H1 (cell line): ENCODE measurements around the gene LANCL2. TPM values are rescaled to one million over a fixed set of nuclear protein-coding genes. Genes with fewer than 3 reads are reported as not detected.

Experiments used
- CTCF ChIA-PET: fragments of 300-600 bp; sonication (Branson Sonifier 250); formaldehyde crosslinking; loops from one replicate; lab custom pipeline; 2021; ENCODE audit not compliant: partially characterized antibody; lab: Charles Lee
- POLR2A ChIA-PET: fragments of 300-600 bp; sonication (Branson Sonifier 250); formaldehyde crosslinking; loops from one replicate; lab custom pipeline; 2021; ENCODE audit warnings: inconsistent platforms; ENCODE audit not compliant: partially characterized antibody; lab: Charles Lee
- DNase-seq, 2 experiments: peaks; one replicate each; pipeline versions ENCODE4 v3.0.0 to v3.0.0-alpha.2; 2010 to 2022; ENCODE audit warnings: low spot score in 2 of 2, low read depth in 1 of 2, mixed read lengths in 1 of 2
- FAIRE-seq: peaks from 2 replicates; lab custom pipeline; 2011; peaks lifted over from hg19 to GRCh38; lab: Jason Lieb, UNC
- H2AFZ ChIP-seq: 2 replicates; pipeline ENCODE4 v1.8.1; 2012; ENCODE audit warnings: low read length, inconsistent platforms
- H2AK5ac ChIP-seq: 2 replicates; pipeline ENCODE4 v1.6.1; 2013; ENCODE audit warnings: low read depth, low read length
- H2BK120ac ChIP-seq: replicated peaks from 2 replicates; pipeline ENCODE3; 2013; ENCODE audit warnings: low read depth, low read length, inconsistent platforms
- H2BK12ac ChIP-seq: 2 replicates; pipeline ENCODE4 v1.6.1; 2013; ENCODE audit warnings: low read depth, low read length
- H2BK15ac ChIP-seq: 2 replicates; pipeline ENCODE4 v1.6.1; 2013; ENCODE audit warnings: low read length
- H2BK20ac ChIP-seq: 2 replicates; pipeline ENCODE4 v1.6.1; 2013; ENCODE audit warnings: low read length
- H2BK5ac ChIP-seq: 2 replicates; pipeline ENCODE4 v1.6.1; 2013; ENCODE audit warnings: low read depth, low read length
- H3K14ac ChIP-seq: 2 replicates; pipeline ENCODE4 v1.6.1; 2013; ENCODE audit warnings: inconsistent platforms; ENCODE audit not compliant: insufficient read length
- H3K18ac ChIP-seq: 2 replicates; pipeline ENCODE4 v1.6.1; 2013; ENCODE audit warnings: low read length; ENCODE audit errors: extremely low read depth
- H3K23ac ChIP-seq: 2 replicates; pipeline ENCODE4 v1.6.1; 2013; ENCODE audit warnings: inconsistent platforms; ENCODE audit not compliant: insufficient read length
- H3K23me2 ChIP-seq: 2 replicates; pipeline ENCODE4 v1.6.1; 2013; ENCODE audit warnings: low read depth, low read length
- H3K27ac ChIP-seq: 2 replicates; pipeline ENCODE4 v1.6.1; 2011; ENCODE audit warnings: low read depth, low read length, inconsistent platforms
- H3K27me3 ChIP-seq, 4 experiments: replicated peaks in 1 of 4; 1 replicate in 1 of 4; 2 replicates in 3 of 4; pipeline versions ENCODE4 v1.6.1 to v1.8.1; 2011 to 2013; ENCODE audit warnings: low read length in 3 of 4, mild to moderate bottlenecking in 3 of 4, inconsistent platforms in 2 of 4, mixed read lengths in 2 of 4, moderate library complexity in 1 of 4; ENCODE audit not compliant: control insufficient read depth in 3 of 4, insufficient read depth in 3 of 4; ENCODE audit errors: extremely low read depth in 1 of 4
- H3K36me3 ChIP-seq, 4 experiments: 2 replicates each; pipeline versions ENCODE4 v1.6.1 to v1.8.1; 2011 to 2013; ENCODE audit warnings: mild to moderate bottlenecking in 4 of 4, low read length in 3 of 4, moderate library complexity in 2 of 4, control low read depth in 1 of 4, inconsistent platforms in 1 of 4; ENCODE audit not compliant: insufficient read depth in 4 of 4, control insufficient read depth in 2 of 4
- H3K4ac ChIP-seq: replicated peaks from 2 replicates; pipeline ENCODE3; 2013; ENCODE audit warnings: low read length, low read depth, mixed read lengths, inconsistent platforms; ENCODE audit not compliant: insufficient read length
- H3K4me1 ChIP-seq, 4 experiments: replicated peaks in 1 of 4; 1 replicate in 1 of 4; 2 replicates in 3 of 4; pipeline versions ENCODE4 v1.6.1 to v1.8.1; 2011 to 2013; ENCODE audit warnings: low read length in 3 of 4, inconsistent platforms in 2 of 4, mixed read lengths in 1 of 4; ENCODE audit not compliant: insufficient read depth in 4 of 4, control insufficient read depth in 3 of 4
- H3K4me2 ChIP-seq, 2 experiments: 2 replicates each; pipeline versions ENCODE4 v1.6.1 to v1.8.1; 2011 to 2013; ENCODE audit warnings: low read depth in 2 of 2, low read length in 2 of 2, control low read depth in 1 of 2, inconsistent platforms in 1 of 2, mild to moderate bottlenecking in 1 of 2; ENCODE audit not compliant: insufficient read depth in 1 of 2
- H3K4me3 ChIP-seq, 4 experiments: fragments of 200-600, 300-600 bp in 1 of 4; sonication (generic), shearing (Covaris generic), sonication (Bioruptor Twin) in 1 of 4; 2 replicates each; pipeline versions ENCODE4 v1.5.1 to v1.8.1; 2011 to 2016; ENCODE audit warnings: low read length in 4 of 4, low read depth in 3 of 4, control low read depth in 2 of 4, inconsistent platforms in 2 of 4, mild to moderate bottlenecking in 2 of 4, mixed read lengths in 1 of 4, moderate library complexity in 1 of 4; ENCODE audit not compliant: insufficient read depth in 2 of 4; ENCODE audit errors: extremely low read depth in 1 of 4
- H3K56ac ChIP-seq: replicated peaks from 2 replicates; pipeline ENCODE3; 2013; ENCODE audit warnings: low read depth, mild to moderate bottlenecking, mixed read lengths, low read length, inconsistent platforms; ENCODE audit not compliant: insufficient read length
- H3K79me1 ChIP-seq: 2 replicates; pipeline ENCODE4 v1.6.1; 2013; ENCODE audit warnings: low read depth, low read length, control low read depth
- H3K79me2 ChIP-seq, 2 experiments: 2 replicates each; pipeline versions ENCODE4 v1.6.1 to v1.8.1; 2012 to 2013; ENCODE audit warnings: low read length in 2 of 2, mild to moderate bottlenecking in 2 of 2, inconsistent platforms in 1 of 2; ENCODE audit not compliant: insufficient read depth in 2 of 2, control insufficient read depth in 1 of 2
- H3K9ac ChIP-seq, 4 experiments: replicated peaks in 1 of 4; 1 replicate in 1 of 4; 2 replicates in 3 of 4; pipeline versions ENCODE4 v1.6.1 to v1.8.1; 2011 to 2013; ENCODE audit warnings: low read depth in 3 of 4, low read length in 3 of 4, control low read depth in 2 of 4, mild to moderate bottlenecking in 2 of 4, moderate library complexity in 2 of 4, inconsistent platforms in 1 of 4; ENCODE audit errors: extremely low read depth in 1 of 4
- H3K9me3 ChIP-seq, 2 experiments: 2 replicates each; pipeline versions ENCODE4 v1.6.1 to v1.8.1; 2012 to 2013; ENCODE audit warnings: mild to moderate bottlenecking in 2 of 2, moderate library complexity in 2 of 2, control low read depth in 1 of 2, inconsistent platforms in 1 of 2, low read depth in 1 of 2, low read length in 1 of 2, mixed read lengths in 1 of 2; ENCODE audit not compliant: insufficient read depth in 2 of 2
- H4K20me1 ChIP-seq, 2 experiments: replicated peaks in 1 of 2; 2 replicates each; pipeline versions ENCODE3 to v1.8.1; 2011 to 2013; ENCODE audit warnings: inconsistent platforms in 2 of 2, low read length in 2 of 2, mild to moderate bottlenecking in 1 of 2; ENCODE audit not compliant: insufficient read depth in 2 of 2, control insufficient read depth in 1 of 2
- H4K5ac ChIP-seq: 2 replicates; pipeline ENCODE4 v1.6.1; 2013; ENCODE audit warnings: low read length, low read depth, mixed read lengths, inconsistent platforms; ENCODE audit not compliant: insufficient read length
- H4K8ac ChIP-seq: 2 replicates; pipeline ENCODE4 v1.8.0; 2013; ENCODE audit warnings: mild to moderate bottlenecking, moderate library complexity, low read length, inconsistent platforms; ENCODE audit not compliant: insufficient read depth; ENCODE audit errors: extremely low read depth
- H4K91ac ChIP-seq: replicated peaks from 2 replicates; pipeline ENCODE3; 2013; ENCODE audit warnings: low read length, mixed read lengths, inconsistent platforms; ENCODE audit not compliant: insufficient read length
- ASH2L ChIP-seq: fragments of 200-600, 300-600 bp; sonication (generic); IDR thresholded peaks from one replicate; pipeline ENCODE4 v1.7.1; 2017; ENCODE audit warnings: low read length
- EGR1 ChIP-seq: IDR thresholded peaks from 2 replicates; pipeline ENCODE4 v1.6.1; 2011; ENCODE audit warnings: low read depth, low read length, borderline replicate concordance
- JUN ChIP-seq: IDR thresholded peaks from 2 replicates; pipeline ENCODE4 v1.6.1; 2011; ENCODE audit warnings: low read depth, mild to moderate bottlenecking, improper control_type of control experiment, low read length
- NANOG ChIP-seq: IDR thresholded peaks from 2 replicates; pipeline ENCODE4 v1.6.1; 2011; ENCODE audit warnings: low read length, low read depth, mild to moderate bottlenecking, inconsistent platforms; ENCODE audit not compliant: insufficient read depth, poor library complexity, severe bottlenecking
- POU5F1 ChIP-seq: IDR thresholded peaks from 2 replicates; pipeline ENCODE4 v1.6.1; 2011; ENCODE audit warnings: low read depth, mild to moderate bottlenecking, low read length, moderate library complexity
- RNF2 ChIP-seq: fragments of 200-900, 300-1000 bp; sonication (generic); IDR thresholded peaks from 2 replicates; pipeline ENCODE4 v1.7.1; 2016; ENCODE audit warnings: borderline replicate concordance, low read depth, mild to moderate bottlenecking, antibody characterized with exemption, low read length; ENCODE audit not compliant: poor library complexity, severe bottlenecking; ENCODE audit errors: missing control alignments
- SIX5 ChIP-seq: IDR thresholded peaks from 2 replicates; pipeline ENCODE4 v1.6.1; 2011; ENCODE audit warnings: mild to moderate bottlenecking, low read depth, low read length
- SRF ChIP-seq: IDR thresholded peaks from 2 replicates; pipeline ENCODE4 v1.6.1; 2011; ENCODE audit warnings: mild to moderate bottlenecking, low read depth, low read length, moderate library complexity
- TAF7 ChIP-seq: optimal IDR thresholded peaks from 2 replicates; pipeline ENCODE3; 2011; ENCODE audit warnings: low read depth, mild to moderate bottlenecking, inconsistent platforms, low read length, moderate library complexity, borderline replicate concordance
- TCF12 ChIP-seq: IDR thresholded peaks from 2 replicates; pipeline ENCODE4 v1.6.1; 2011; ENCODE audit warnings: low read depth, mild to moderate bottlenecking, low read length
- ZNF274 ChIP-seq: IDR thresholded peaks from 2 replicates; pipeline ENCODE4 v1.7.0; 2012; ENCODE audit warnings: low read length, borderline replicate concordance; ENCODE audit errors: extremely low read depth
- WGBS, 2 experiments: shearing (Covaris generic) in 1 of 2; methylation state at CpG; one replicate each; pipeline versions ENCODE4 v1.1.6 to v1.1.7; 2013 to 2015; ENCODE audit warnings: low lambda C conversion rate in 2 of 2, mixed read lengths in 2 of 2, inconsistent platforms in 1 of 2, low coverage in 1 of 2, missing lambda C conversion rate in 1 of 2; ENCODE audit not compliant: insufficient replicate concordance in 2 of 2, insufficient coverage in 1 of 2, insufficient read length in 1 of 2; ENCODE audit errors: extremely low coverage in 1 of 2, missing lambda C conversion rate in 1 of 2; 5-methylcytosine and 5-hydroxymethylcytosine counted together
- polyA plus RNA-seq, 7 experiments: library from polyadenylated mRNA; depleted of rRNA in 3 of 7; stranded (reverse) in 5 of 7; unstranded in 2 of 7; fragments of >200 nt in 5 of 7; fragments of 200-250 nt in 2 of 7; gene quantifications; 1 replicate in 5 of 7; 2 replicates in 1 of 7; 4 replicates in 1 of 7; pipeline versions ENCODE4 v1.2.1 to v1.2.3, GENCODE V29; 2011 to 2013; ENCODE audit warnings: missing spikeins in 2 of 7, mixed read lengths in 2 of 7
- total RNA-seq: library from RNA; stranded (reverse); fragmentation: NEBNext Ultra II Directional; extraction: Animal tissue kit (Norgen Biotek cat#: 25700); gene quantifications from 2 replicates; pipeline ENCODE4 v1.2.1, GENCODE V29; 2021
- TF ChIP-seq, protein P1 (sequence below): IDR thresholded peaks from 2 replicates; pipeline ENCODE4 v1.6.1; 2012; ENCODE audit warnings: inconsistent platforms

LANCL2 gene
- total and polyA plus RNA-seq, 2 of the 8 experiments (the other 6 are each of a cell fraction or from before 2014, with no cell fraction given) = 9.2 to 9.5 TPM

GRCh38 chr7:55387062-55387965, 22.2 kb downstream of the LANCL2 start:
- Histone ChIP-seq H4K91ac (no peak overlapping the region), H3K23ac (no peak overlapping the region), H3K14ac (no peak overlapping the region), H3K27ac (no peak overlapping the region), H2BK15ac (no peak overlapping the region), H3K56ac (no peak overlapping the region), H4K20me1 (no peaks in the 10 kb centered on the region), H3K9ac (no peak overlapping the region), H3K79me1 (no peaks in the 10 kb centered on the region), H2BK5ac (no peak overlapping the region), H2BK12ac (no peak overlapping the region), H3K23me2 (no peaks in the 10 kb centered on the region), H3K79me2 (no peaks in the 10 kb centered on the region), H3K4ac (no peak overlapping the region), H3K18ac (no peak overlapping the region), H3K4me2 (no peak overlapping the region), H3K4me1 (no peaks in the 10 kb centered on the region), H4K5ac (no peak overlapping the region), H3K36me3 (peaks cover 0 to 19% (median 3%) of the 10 kb centered on the region in 4 experiments; a peak in 3 of 8 replicates), H2AFZ (no peak overlapping the region), H2AK5ac (no peak overlapping the region), H3K4me3 (peak overlapping the region in 1 of 4 experiments; percentile 32; a peak in 1 of 8 replicates), H4K8ac (no peak overlapping the region), H3K9me3 (peaks cover 42 to 53% of the 10 kb centered on the region in 2 experiments), H2BK120ac (no peak overlapping the region), H2BK20ac (no peak overlapping the region), H3K27me3 (no peaks in the 10 kb centered on the region)
- DNase-seq (no peak), FAIRE-seq (no peak)
- WGBS, 2 experiments = 87 to 100% methylated on average over 1 to 7 of the region's 7 CpGs
- CTCF ChIA-PET = no interaction called here
- POLR2A ChIA-PET = no interaction called here
- no peak for TF ChIP-seq TAF7
- no peak for TF ChIP-seq JUN
- TF ChIP-seq SIX5 = no peak
- TF ChIP-seq TCF12 = no peak
- TF ChIP-seq RNF2 = no peak
- TF ChIP-seq, protein P1, sequence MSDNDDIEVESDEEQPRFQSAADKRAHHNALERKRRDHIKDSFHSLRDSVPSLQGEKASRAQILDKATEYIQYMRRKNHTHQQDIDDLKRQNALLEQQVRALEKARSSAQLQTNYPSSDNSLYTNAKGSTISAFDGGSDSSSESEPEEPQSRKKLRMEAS = no peak
- no peak for TF ChIP-seq SRF
- TF ChIP-seq ZNF274 = no peak
- no peak for TF ChIP-seq EGR1
- TF ChIP-seq ASH2L = no peak
- TF ChIP-seq NANOG = no peak
- no peak for TF ChIP-seq POU5F1
